ENCODE results near the gene LRP1B.

GRCh38 chr2:141003967-141004657 lies 1126.7 kb downstream of the LRP1B start:
- TF ChIP-seq SUZ12 (IDR thresholded peaks at IDR 0.05; ENCODE audit: extremely low read depth, insufficient read depth, insufficient read length) (no peak), YY1 (IDR thresholded peaks at IDR 0.05; ENCODE audit: insufficient read depth, insufficient read length) (no peak), ZNF274 (IDR thresholded peaks at IDR 0.05; ENCODE audit: low read depth, low read length) (no peak)

Data from NT2/D1 (cell line).